Liver (tissue), 3 donors: ENCODE results near the gene TMEM45A.

Experiments
- EGR1 ChIP-seq, 2 donors: IDR thresholded peaks; 2 replicates each; pipeline ENCODE4 v1.6.1; 2016 to 2018; ENCODE audit warnings: antibody characterized with exemption in 2 of 2, low read depth in 2 of 2
- GABPA ChIP-seq, 2 donors: IDR thresholded peaks in 1 of 2; conservative IDR thresholded peaks in 1 of 2; 2 replicates each; pipeline ENCODE4 v1.6.1; 2016; ENCODE audit warnings: antibody characterized with exemption in 2 of 2, mild to moderate bottlenecking in 1 of 2, moderate library complexity in 1 of 2
- HNF4A ChIP-seq, 2 donors: conservative IDR thresholded peaks; 2 replicates each; pipeline ENCODE4 v1.6.1; 2016; ENCODE audit warnings: antibody characterized with exemption in 2 of 2, mild to moderate bottlenecking in 2 of 2
- JUND ChIP-seq, 2 donors: IDR thresholded peaks; 2 replicates each; pipeline ENCODE4 v1.6.1; 2016; ENCODE audit warnings: antibody characterized with exemption in 2 of 2
- RAD21 ChIP-seq, 2 donors: IDR thresholded peaks; 2 replicates each; pipeline ENCODE4 v1.6.1; 2016; ENCODE audit warnings: antibody characterized with exemption in 2 of 2, mild to moderate bottlenecking in 2 of 2
- TAF1 ChIP-seq: conservative IDR thresholded peaks from 2 replicates; pipeline ENCODE4 v1.6.1; 2016; ENCODE audit warnings: antibody characterized with exemption, mild to moderate bottlenecking
- YY1 ChIP-seq: IDR thresholded peaks from 2 replicates; pipeline ENCODE4 v1.6.1; 2016; ENCODE audit warnings: antibody characterized with exemption, mild to moderate bottlenecking
- TF ChIP-seq, protein P1 (sequence below): fragments of 150-350 bp; IDR thresholded peaks from 2 replicates; pipeline ENCODE4 v1.5.1; 2017; ENCODE audit warnings: improper control_type of control experiment, low read depth, low read length; ENCODE audit not compliant: missing input control
- TF ChIP-seq, protein P2 (sequence below): IDR thresholded peaks from 2 replicates; pipeline ENCODE4 v1.6.1; 2016; ENCODE audit warnings: antibody characterized with exemption
- TF ChIP-seq, protein P3 (sequence below): IDR thresholded peaks from 2 replicates; pipeline ENCODE4 v1.6.1; 2016; ENCODE audit warnings: antibody characterized with exemption
- TF ChIP-seq, protein P4 (sequence below): IDR thresholded peaks from 2 replicates; pipeline ENCODE4 v1.6.1; 2016; ENCODE audit warnings: antibody characterized with exemption, mild to moderate bottlenecking
- TF ChIP-seq, protein P5 (sequence below): IDR thresholded peaks from 2 replicates; pipeline ENCODE4 v1.6.1; 2016; ENCODE audit warnings: antibody characterized with exemption
- donor health status: healthy.
- donor health status: healthy.

DNA sequence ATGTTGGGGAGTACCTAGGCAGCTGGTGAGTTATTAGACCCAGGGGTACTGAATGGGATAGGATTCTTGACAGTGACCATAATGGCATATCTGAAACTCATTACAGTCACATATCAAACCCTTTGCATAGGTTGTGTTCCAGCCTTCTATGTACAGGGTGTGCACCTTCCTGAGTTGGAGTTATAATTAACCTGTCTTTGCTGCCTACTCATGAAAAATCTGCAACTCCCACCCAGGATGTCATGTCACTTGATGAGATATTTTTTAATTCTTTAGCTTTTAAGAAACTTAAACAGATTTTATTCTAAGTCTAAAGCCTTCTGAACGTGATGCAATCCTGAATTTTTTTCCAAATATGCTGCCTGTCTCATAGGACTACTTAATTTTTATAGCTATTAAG lies 95.8 kb downstream of the TMEM45A start:
- TF ChIP-seq, protein P1, sequence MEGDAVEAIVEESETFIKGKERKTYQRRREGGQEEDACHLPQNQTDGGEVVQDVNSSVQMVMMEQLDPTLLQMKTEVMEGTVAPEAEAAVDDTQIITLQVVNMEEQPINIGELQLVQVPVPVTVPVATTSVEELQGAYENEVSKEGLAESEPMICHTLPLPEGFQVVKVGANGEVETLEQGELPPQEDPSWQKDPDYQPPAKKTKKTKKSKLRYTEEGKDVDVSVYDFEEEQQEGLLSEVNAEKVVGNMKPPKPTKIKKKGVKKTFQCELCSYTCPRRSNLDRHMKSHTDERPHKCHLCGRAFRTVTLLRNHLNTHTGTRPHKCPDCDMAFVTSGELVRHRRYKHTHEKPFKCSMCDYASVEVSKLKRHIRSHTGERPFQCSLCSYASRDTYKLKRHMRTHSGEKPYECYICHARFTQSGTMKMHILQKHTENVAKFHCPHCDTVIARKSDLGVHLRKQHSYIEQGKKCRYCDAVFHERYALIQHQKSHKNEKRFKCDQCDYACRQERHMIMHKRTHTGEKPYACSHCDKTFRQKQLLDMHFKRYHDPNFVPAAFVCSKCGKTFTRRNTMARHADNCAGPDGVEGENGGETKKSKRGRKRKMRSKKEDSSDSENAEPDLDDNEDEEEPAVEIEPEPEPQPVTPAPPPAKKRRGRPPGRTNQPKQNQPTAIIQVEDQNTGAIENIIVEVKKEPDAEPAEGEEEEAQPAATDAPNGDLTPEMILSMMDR, result no peak
- TF ChIP-seq, protein P2, sequence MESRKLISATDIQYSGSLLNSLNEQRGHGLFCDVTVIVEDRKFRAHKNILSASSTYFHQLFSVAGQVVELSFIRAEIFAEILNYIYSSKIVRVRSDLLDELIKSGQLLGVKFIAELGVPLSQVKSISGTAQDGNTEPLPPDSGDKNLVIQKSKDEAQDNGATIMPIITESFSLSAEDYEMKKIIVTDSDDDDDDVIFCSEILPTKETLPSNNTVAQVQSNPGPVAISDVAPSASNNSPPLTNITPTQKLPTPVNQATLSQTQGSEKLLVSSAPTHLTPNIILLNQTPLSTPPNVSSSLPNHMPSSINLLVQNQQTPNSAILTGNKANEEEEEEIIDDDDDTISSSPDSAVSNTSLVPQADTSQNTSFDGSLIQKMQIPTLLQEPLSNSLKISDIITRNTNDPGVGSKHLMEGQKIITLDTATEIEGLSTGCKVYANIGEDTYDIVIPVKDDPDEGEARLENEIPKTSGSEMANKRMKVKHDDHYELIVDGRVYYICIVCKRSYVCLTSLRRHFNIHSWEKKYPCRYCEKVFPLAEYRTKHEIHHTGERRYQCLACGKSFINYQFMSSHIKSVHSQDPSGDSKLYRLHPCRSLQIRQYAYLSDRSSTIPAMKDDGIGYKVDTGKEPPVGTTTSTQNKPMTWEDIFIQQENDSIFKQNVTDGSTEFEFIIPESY, result no peak
- TF ChIP-seq, protein P3, sequence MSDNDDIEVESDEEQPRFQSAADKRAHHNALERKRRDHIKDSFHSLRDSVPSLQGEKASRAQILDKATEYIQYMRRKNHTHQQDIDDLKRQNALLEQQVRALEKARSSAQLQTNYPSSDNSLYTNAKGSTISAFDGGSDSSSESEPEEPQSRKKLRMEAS, result no peak
- no peak for TF ChIP-seq GABPA (IDR thresholded peaks at IDR 0.05 in 1 of 2, conservative IDR thresholded peaks at IDR 0.05 in 1 of 2)
- no peak for TF ChIP-seq YY1
- TF ChIP-seq, protein P4, sequence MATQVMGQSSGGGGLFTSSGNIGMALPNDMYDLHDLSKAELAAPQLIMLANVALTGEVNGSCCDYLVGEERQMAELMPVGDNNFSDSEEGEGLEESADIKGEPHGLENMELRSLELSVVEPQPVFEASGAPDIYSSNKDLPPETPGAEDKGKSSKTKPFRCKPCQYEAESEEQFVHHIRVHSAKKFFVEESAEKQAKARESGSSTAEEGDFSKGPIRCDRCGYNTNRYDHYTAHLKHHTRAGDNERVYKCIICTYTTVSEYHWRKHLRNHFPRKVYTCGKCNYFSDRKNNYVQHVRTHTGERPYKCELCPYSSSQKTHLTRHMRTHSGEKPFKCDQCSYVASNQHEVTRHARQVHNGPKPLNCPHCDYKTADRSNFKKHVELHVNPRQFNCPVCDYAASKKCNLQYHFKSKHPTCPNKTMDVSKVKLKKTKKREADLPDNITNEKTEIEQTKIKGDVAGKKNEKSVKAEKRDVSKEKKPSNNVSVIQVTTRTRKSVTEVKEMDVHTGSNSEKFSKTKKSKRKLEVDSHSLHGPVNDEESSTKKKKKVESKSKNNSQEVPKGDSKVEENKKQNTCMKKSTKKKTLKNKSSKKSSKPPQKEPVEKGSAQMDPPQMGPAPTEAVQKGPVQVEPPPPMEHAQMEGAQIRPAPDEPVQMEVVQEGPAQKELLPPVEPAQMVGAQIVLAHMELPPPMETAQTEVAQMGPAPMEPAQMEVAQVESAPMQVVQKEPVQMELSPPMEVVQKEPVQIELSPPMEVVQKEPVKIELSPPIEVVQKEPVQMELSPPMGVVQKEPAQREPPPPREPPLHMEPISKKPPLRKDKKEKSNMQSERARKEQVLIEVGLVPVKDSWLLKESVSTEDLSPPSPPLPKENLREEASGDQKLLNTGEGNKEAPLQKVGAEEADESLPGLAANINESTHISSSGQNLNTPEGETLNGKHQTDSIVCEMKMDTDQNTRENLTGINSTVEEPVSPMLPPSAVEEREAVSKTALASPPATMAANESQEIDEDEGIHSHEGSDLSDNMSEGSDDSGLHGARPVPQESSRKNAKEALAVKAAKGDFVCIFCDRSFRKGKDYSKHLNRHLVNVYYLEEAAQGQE, result no peak
- no peak for TF ChIP-seq RAD21 (IDR thresholded peaks at IDR 0.05)
- TF ChIP-seq, protein P5, sequence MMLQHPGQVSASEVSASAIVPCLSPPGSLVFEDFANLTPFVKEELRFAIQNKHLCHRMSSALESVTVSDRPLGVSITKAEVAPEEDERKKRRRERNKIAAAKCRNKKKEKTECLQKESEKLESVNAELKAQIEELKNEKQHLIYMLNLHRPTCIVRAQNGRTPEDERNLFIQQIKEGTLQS, result no peak
- TF ChIP-seq EGR1 (IDR thresholded peaks at IDR 0.05; ENCODE audit: low read depth in 2 of 2), result no peak
- TF ChIP-seq JUND (IDR thresholded peaks at IDR 0.05), result no peak
- no peak for TF ChIP-seq TAF1
- no peak for TF ChIP-seq HNF4A (conservative IDR thresholded peaks at IDR 0.05)
